Fibroblast of gingiva (primary cell): ENCODE results near the gene HOXA7.

Experiments
- DNase-seq: peaks from one replicate; pipeline ENCODE4 v3.0.0-alpha.2; 2011; ENCODE audit warnings: low read depth

Gene HOXA7

GRCh38 chr7:27159266-27160144, 3.0 kb upstream of the HOXA7 start:
- DNase-seq: no peak

DNA sequence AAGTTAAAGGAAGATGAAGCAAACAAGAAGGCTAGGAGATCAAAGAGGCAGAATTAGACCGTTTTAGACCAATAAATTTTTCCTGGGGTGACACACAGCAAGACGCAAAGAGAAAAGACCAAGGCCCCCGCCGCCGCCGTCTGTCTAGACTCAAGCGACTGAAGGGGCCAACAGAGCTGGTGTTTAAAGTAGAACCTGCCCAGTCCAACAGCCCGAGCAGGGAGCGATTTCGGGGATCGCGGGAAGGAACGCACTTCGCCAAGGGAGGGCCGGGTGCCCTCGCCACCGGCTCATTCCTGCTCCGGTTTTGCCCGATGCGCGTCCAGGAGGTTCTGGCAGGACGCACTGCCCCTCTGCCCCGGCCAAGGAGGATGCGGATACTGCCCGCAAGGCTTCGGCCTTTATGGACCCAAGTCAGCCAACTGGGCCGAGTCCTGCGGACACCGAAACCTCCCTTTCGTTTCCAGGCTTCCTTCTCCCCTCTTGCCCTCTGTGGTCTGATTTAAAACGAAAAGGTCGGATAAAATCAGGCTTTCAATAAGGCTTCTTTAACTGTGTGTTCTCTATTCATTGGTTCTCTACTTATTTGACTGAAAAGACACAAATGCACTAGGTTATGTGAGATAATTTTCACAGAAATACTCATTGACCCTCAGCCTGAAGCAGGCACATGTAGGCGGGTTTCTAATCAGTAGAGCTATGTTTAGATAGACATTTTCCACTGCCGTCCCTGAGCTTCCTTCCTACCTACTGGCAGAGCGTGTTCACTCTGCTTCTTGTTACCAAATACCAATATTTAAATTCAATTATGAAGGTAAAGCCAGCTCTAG, 2.2 kb upstream of the HOXA7 start:
- DNase-seq: no peak

GRCh38 chr7:27157702-27158431, 1.4 kb upstream of the HOXA7 start:
- no peak for DNase-seq

GRCh38 chr7:27156916-27157701, 634 bp upstream of the HOXA7 start:
- DNase-seq: no peak

DNA sequence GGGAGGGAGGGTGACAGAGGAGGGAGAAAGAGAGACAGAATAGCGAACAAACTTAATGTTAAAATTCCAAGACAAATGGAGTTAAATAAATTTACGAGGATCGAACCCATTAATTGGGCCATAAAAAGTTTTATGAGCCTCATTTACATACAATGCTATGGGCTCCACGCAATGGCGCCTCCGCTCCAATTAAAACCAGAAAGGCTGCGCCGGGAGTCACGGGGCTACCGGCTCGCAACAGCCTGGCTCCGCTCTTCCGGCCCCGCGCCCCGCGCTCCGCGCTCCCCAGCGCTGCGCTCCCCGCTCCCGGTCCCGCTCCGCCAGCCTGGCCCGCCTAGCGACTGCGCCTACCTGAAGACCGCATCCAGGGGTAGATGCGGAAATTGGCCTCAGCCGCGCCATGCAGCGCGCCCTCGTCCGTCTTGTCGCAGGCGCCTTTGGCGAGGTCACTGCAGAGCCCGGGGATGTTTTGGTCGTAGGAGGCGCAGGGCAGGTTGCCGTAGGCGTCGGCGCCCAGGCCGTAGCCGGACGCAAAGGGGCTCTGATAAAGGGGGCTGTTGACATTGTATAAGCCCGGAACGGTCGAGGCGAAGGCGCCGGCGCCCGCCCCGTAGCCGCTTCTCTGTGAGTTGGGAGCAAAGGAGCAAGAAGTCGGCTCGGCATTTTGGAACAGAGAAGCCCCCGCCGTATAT, 513 bp downstream of the HOXA7 start:
- DNase-seq: no peak

DNA sequence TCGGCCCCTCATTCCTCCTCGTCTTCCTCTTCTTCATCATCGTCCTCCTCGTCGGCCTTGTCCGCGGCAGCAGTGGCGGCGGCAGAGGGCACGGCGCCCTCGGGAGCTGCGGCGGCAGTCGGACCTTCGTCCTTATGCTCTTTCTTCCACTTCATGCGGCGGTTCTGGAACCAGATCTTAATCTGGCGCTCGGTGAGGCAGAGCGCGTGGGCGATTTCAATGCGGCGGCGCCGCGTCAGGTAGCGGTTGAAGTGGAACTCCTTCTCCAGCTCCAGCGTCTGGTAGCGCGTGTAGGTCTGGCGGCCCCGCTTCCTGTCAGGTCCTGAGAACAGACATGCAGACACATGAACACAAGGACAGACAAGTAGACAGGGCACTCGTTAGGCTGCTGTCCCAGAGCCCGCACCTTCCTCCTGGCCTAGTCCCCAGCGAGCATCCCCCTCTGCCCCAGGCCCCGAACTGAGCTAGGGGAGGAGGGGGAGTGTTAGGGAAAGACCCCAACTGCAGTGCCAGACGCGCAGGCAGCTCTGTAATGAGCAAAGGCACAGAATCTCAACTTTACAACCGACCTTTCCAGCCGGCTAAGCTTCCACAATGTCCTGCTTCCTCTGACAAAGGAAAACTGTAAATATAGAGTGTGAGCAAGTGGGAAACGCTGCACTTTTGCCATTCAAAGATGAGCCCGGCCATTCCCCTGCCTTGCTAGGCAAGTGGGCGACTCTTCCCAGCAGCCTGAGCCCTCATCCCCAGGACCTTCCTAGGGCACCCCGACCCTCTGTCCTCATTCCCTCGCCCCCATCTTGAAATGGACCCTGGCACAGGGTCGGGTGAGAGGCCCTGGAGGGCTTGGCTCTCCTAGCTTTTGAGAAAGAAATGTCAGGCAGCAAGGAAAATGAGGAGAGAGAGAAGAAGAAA, 1.3 kb downstream of the HOXA7 start:
- no peak for DNase-seq

- DNase-seq: no peak
These were observed 2.1 kb downstream of the HOXA7 start for GRCh38 chr7:27154369-27154768.

GRCh38 chr7:27153526-27153925, 2.9 kb downstream of the HOXA7 start:
- no peak for DNase-seq

DNA sequence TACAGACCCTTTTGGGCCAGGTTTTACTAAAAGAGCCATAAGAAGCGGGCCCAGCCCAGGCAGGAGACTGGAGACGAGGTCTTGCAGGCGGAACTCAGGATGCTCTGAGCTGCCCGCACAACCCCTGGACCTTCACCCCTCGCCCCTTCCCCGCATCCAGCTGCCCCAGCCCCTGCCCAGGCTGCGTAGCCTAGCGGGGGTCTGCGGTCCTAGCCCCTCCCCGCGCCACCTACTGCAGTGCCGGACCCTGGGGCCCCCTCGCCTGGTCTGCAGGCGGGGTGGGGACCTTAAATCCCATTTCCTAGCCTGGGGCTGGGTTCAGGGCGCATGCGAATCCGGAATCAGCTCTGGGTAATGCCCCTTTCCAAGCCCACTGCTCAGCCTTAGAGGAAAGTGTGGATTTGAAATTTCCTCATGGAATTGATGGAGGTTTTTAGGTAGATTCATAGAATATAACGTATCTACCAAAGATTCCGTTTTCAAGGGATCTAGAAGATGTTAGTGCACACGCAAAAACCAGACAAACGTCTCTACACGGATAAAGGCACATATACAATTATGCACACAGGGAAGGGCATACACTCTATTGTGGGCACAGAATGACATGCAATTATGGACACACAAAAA, 3.5 kb downstream of the HOXA7 start:
- DNase-seq: no peak

DNA sequence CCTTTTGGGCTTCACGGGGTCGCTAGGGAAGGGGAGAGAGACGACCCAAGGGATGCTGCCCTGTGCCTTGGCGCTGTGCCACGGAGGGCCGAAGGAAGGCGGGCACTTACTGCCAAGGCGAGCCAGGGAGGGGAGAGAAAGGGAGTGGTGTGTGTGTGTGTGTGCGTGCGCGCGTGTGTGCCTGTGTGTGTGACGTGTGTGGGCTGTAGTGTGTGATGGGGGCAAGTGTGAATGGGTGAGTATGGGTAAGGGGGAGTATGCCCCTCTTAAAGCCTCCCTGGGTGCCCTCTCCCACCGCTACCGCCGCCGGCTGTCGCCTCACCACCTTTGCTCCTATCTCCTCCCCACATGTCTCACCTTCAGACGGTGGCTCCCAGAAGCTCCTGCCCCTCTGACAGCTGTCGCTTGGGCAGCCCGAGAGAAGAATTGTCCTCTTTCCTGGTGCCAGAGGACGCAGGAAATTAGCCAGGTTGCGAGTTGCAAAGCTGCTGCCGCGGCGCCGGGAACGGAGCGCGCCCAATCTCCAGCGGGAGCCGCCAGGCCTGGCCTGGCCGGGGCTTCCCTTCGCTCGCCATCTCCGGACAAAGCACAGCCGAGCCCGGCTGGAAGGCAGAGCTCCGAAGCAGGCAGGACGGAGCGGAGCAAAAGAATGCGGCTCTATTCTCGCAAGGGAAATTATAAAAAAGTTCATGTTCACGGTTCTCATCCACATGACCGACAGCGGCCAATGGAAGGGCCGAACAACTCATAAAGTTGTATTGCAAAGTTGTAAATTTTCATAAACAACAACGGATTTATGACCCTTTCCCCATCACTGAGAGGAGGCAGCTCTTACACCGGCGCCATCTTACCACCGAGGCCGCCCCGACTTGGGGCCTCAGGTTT, 4.3 kb downstream of the HOXA7 start, which contains the start of gene HOXA3:
Gene HOXA3, minus strand, starts transcription at position 653 of the 885 bp plus-strand sequence. CDS start 41,943 bp downstream, outside the sequence.
- no peak for DNase-seq

- DNase-seq: no peak
These were observed 5.0 kb downstream of the HOXA7 start for GRCh38 chr7:27151341-27151930.

GRCh38 chr7:27150568-27151340, 5.7 kb downstream of the HOXA7 start:
- peak; percentile 45 for DNase-seq

DNA sequence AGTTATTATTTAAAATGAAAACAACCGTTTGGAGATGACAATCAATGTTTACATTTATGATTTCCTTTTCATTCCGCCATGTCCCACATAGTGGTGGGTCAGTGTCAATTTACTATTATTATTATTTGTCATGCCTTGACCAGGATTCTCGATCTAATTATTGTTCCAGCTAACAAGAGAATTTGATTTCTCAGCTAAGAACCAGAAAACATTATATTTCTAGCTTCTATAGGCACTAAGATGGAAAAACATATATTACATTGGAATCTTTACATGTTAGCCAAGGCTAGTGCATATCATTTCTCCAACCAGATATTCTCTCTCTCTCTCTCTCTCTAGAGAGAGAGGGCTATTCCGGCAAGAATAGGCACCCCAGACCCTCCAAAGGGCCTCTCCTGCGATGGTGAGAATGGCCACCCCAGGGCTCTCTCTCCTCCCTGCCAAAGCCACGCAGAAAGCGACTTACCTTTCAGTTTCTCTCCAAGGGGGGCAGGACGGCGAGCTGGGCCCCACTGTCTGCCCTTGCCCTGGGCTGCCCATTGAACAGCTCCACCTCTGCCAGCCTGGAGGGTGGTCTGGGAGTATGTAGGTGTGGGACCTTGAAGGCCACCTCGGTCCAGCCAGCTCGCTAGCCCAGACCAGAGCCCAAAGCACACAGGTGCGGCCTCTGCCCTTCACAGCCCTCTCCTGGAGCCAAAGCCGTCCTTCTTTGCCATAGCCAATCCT, 6.5 kb downstream of the HOXA7 start:
- DNase-seq: no peak

DNA sequence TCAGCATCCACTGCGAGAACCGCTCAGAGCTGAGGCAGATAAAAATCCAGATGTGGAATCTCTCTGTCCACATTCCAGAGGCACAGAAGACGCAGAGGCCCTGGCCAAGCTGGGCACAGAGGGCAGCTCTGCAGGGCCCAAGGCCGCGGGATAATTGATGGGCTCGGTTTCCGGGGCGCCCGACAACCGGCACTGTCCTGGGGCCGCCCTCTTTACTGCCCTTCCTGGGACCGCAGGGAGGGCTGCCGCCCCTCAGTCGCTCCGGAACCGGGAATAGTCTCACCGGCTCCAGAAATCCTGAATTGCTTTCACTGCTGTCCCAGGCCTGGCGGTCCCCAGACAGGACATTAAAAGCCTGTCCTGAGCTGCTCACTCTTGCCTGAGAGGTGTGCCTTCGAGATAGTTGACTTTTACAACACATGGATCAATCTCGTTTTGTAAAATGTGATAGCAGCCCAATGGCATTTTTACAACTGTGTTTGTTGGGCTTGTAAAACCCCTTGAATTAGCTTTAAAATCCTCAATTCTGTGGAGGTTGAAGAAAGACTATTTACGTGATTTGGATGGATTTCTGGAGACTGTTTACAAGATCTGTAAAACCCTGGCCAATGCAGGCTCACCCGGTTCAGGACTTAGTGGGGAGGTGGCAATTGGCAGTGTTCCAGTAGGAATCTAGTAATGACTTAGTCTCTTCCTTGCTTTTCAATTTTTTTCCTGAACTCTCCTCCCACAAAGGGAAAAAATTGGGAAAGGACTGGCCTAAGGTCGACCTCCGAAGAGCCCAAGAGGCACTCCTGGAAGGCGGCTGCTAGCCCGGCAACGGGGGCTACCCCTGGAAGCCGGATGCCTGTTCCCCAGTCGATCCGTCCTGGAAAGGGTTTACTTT, 7.5 kb downstream of the HOXA7 start:
- no peak for DNase-seq

GRCh38 chr7:27148031-27148755, 8.3 kb downstream of the HOXA7 start:
- DNase-seq: no peak
